IMR-90 (cell line): ENCODE data around the gene GANC. TPM values are rescaled to one million over a fixed set of nuclear protein-coding genes. Genes with fewer than 3 reads are reported as not detected.

Source experiments
- ATAC-seq: fragments of 200-7000 bp; cut with Tn5 transposase; 2 replicates; pipeline ENCODE4 v1.9.1; 2020; ENCODE audit warnings: low read depth, mild to moderate bottlenecking, moderate library complexity
- BruUV-seq: library from RNA; stranded (reverse); fragments of 400-500 nt; replicated peaks from 2 replicates; lab custom pipeline; 2021; lab: Mats Ljungman, UMichigan
- CTCF ChIA-PET: fragments of 300-600 bp; formaldehyde crosslinking; extraction: SDS; loops from one replicate; lab custom pipeline; 2021; ENCODE audit warnings: antibody characterized with exemption; lab: Yijun Ruan, JAX
- POLR2A ChIA-PET: fragments of 300-600 bp; sonication (Branson Sonifier 250); formaldehyde crosslinking; loops from one replicate; lab custom pipeline; 2022; ENCODE audit warnings: antibody characterized with exemption; ENCODE audit not compliant: unreplicated experiment; lab: Charles Lee
- DNase-seq: peaks from one replicate; pipeline ENCODE4 v3.0.0; 2013
- H2AFZ ChIP-seq: replicated peaks from 2 replicates; pipeline ENCODE3; 2013; ENCODE audit warnings: low read length, mild to moderate bottlenecking; ENCODE audit not compliant: poor library complexity
- H2AK5ac ChIP-seq: 2 replicates; pipeline ENCODE4 v1.6.1; 2013; ENCODE audit warnings: low read depth, low read length, inconsistent platforms
- H2AK9ac ChIP-seq: replicated peaks from 2 replicates; pipeline ENCODE3; 2013; ENCODE audit warnings: mild to moderate bottlenecking, low read depth, low read length, moderate library complexity; ENCODE audit not compliant: poor library complexity
- H2BK120ac ChIP-seq: 2 replicates; pipeline ENCODE4 v1.6.1; 2013; ENCODE audit warnings: low read depth, low read length, inconsistent platforms
- H2BK15ac ChIP-seq: 3 replicates; pipeline ENCODE4 v1.6.1; 2013; ENCODE audit warnings: low read depth, low read length, inconsistent platforms
- H2BK20ac ChIP-seq: 2 replicates; pipeline ENCODE4 v1.6.1; 2013; ENCODE audit warnings: low read depth, mild to moderate bottlenecking, inconsistent platforms, low read length, moderate library complexity
- H2BK5ac ChIP-seq: 2 replicates; pipeline ENCODE4 v1.6.1; 2013; ENCODE audit warnings: mild to moderate bottlenecking, low read depth, low read length, inconsistent platforms; ENCODE audit not compliant: poor library complexity, severe bottlenecking
- H3K14ac ChIP-seq: replicated peaks from 2 replicates; pipeline ENCODE4 v1.6.1; 2013; ENCODE audit warnings: low read depth, low read length, inconsistent platforms
- H3K18ac ChIP-seq: 2 replicates; pipeline ENCODE4 v1.6.1; 2013; ENCODE audit warnings: low read depth, low read length, control low read depth
- H3K23ac ChIP-seq: 2 replicates; pipeline ENCODE4 v1.6.1; 2013; ENCODE audit warnings: low read depth, low read length, inconsistent platforms
- H3K27ac ChIP-seq: 2 replicates; pipeline ENCODE4 v1.5.1; 2013; ENCODE audit warnings: mild to moderate bottlenecking, control low read depth, low read length; ENCODE audit not compliant: insufficient read depth
- H3K27me3 ChIP-seq: 2 replicates; pipeline ENCODE4 v1.6.1; 2013; ENCODE audit warnings: low read length; ENCODE audit not compliant: control insufficient read depth, insufficient read depth
- H3K36me3 ChIP-seq: 2 replicates; pipeline ENCODE4 v1.6.1; 2013; ENCODE audit warnings: low read length, mixed read lengths; ENCODE audit not compliant: control insufficient read depth, insufficient read depth
- H3K4ac ChIP-seq: 2 replicates; pipeline ENCODE4 v1.6.1; 2013; ENCODE audit warnings: low read depth, low read length, inconsistent platforms
- H3K4me1 ChIP-seq: 2 replicates; pipeline ENCODE4 v1.6.1; 2013; ENCODE audit warnings: low read length, mixed read lengths; ENCODE audit not compliant: control insufficient read depth, insufficient read depth
- H3K4me2 ChIP-seq: 2 replicates; pipeline ENCODE4 v1.6.1; 2013; ENCODE audit warnings: low read depth, mild to moderate bottlenecking, control low read depth, low read length, moderate library complexity
- H3K4me3 ChIP-seq: 2 replicates; pipeline ENCODE4 v1.5.1; 2013; ENCODE audit warnings: low read depth, mild to moderate bottlenecking, control low read depth, low read length, moderate library complexity; ENCODE audit not compliant: insufficient read depth
- H3K56ac ChIP-seq: 2 replicates; pipeline ENCODE4 v1.6.1; 2013; ENCODE audit warnings: low read length, inconsistent platforms; ENCODE audit not compliant: insufficient read depth; ENCODE audit errors: extremely low read depth
- H3K79me1 ChIP-seq, 2 experiments: 2 replicates each; pipeline ENCODE4 v1.6.1; 2013; ENCODE audit warnings: low read length in 2 of 2, inconsistent platforms in 1 of 2, low read depth in 1 of 2
- H3K9ac ChIP-seq: 2 replicates; pipeline ENCODE4 v1.6.1; 2013; ENCODE audit warnings: low read depth, low read length, control low read depth
- H3K9me1 ChIP-seq: 2 replicates; pipeline ENCODE4 v1.6.1; 2013; ENCODE audit warnings: low read length, inconsistent platforms; ENCODE audit not compliant: insufficient read depth
- H3K9me3 ChIP-seq: 2 replicates; pipeline ENCODE4 v1.6.1; 2013; ENCODE audit warnings: low read length; ENCODE audit not compliant: control insufficient read depth, insufficient read depth
- H4K20me1 ChIP-seq: 2 replicates; pipeline ENCODE4 v1.6.1; 2013; ENCODE audit warnings: low read length, inconsistent platforms; ENCODE audit not compliant: insufficient read depth
- H4K5ac ChIP-seq: 2 replicates; pipeline ENCODE4 v1.6.1; 2013; ENCODE audit warnings: mild to moderate bottlenecking, low read depth, low read length, control low read depth
- H4K8ac ChIP-seq, 2 experiments: 2 replicates each; pipeline ENCODE4 v1.6.1; 2013; ENCODE audit warnings: low read depth in 2 of 2, low read length in 2 of 2, control low read depth in 1 of 2, inconsistent platforms in 1 of 2
- H4K91ac ChIP-seq: 2 replicates; pipeline ENCODE4 v1.6.1; 2013; ENCODE audit warnings: low read depth, low read length, inconsistent platforms; ENCODE audit not compliant: insufficient read depth
- BHLHE40 ChIP-seq: fragments of 150-350 bp; IDR thresholded peaks from 2 replicates; pipeline ENCODE4 v1.6.1; 2016; ENCODE audit warnings: mild to moderate bottlenecking, low read depth, low read length
- CEBPB ChIP-seq: IDR thresholded peaks from 2 replicates; pipeline ENCODE4 v1.6.1; 2012; ENCODE audit warnings: low read depth, low read length, improper control_type of control experiment
- FOS ChIP-seq: fragments of 150-350 bp; IDR thresholded peaks from 2 replicates; pipeline ENCODE4 v1.6.1; 2016; ENCODE audit warnings: low read depth, low read length
- MAFK ChIP-seq: IDR thresholded peaks from 2 replicates; pipeline ENCODE4 v1.6.1; 2012; ENCODE audit warnings: low read depth, low read length, improper control_type of control experiment
- MAZ ChIP-seq: IDR thresholded peaks from 2 replicates; pipeline ENCODE4 v1.6.1; 2012; ENCODE audit warnings: low read depth, mild to moderate bottlenecking, low read length, improper control_type of control experiment, moderate library complexity, borderline replicate concordance
- MXI1 ChIP-seq: IDR thresholded peaks from 2 replicates; pipeline ENCODE4 v1.6.1; 2012; ENCODE audit warnings: low read depth, mild to moderate bottlenecking, low read length, moderate library complexity, borderline replicate concordance
- POLR2A ChIP-seq: IDR thresholded peaks from 2 replicates; pipeline ENCODE4 v1.6.1; 2012; ENCODE audit warnings: mild to moderate bottlenecking, low read depth, low read length
- RCOR1 ChIP-seq: IDR thresholded peaks from 2 replicates; pipeline ENCODE4 v1.6.1; 2012; ENCODE audit warnings: mild to moderate bottlenecking, low read length, improper control_type of control experiment; ENCODE audit not compliant: insufficient replicate concordance
- RFX5 ChIP-seq: IDR thresholded peaks from 2 replicates; pipeline ENCODE4 v1.8.0; 2012; ENCODE audit warnings: low read depth, mild to moderate bottlenecking, low read length, moderate library complexity
- SMC3 ChIP-seq: fragments of 150-350 bp; IDR thresholded peaks from 2 replicates; pipeline ENCODE4 v1.6.1; 2016; ENCODE audit warnings: low read depth, mild to moderate bottlenecking, antibody characterized with exemption, low read length, moderate library complexity
- WGBS, 2 experiments: methylation state at CpG; one replicate each; pipeline versions ENCODE4 v1.1.5 to v1.1.7; 2013; ENCODE audit warnings: missing lambda C conversion rate in 2 of 2; ENCODE audit not compliant: insufficient read length in 1 of 2; ENCODE audit errors: extremely low coverage in 2 of 2; 5-methylcytosine and 5-hydroxymethylcytosine counted together
- dilution Hi-C: fragments of 300-500 bp; cut with HindIII; formaldehyde crosslinking; loops from one replicate; pipeline ENCODE4 v1.14.3; 2018; ENCODE audit warnings: low sequenced_read_pairs; ENCODE audit not compliant: unreplicated experiment
- in situ Hi-C: fragments of 300-500 bp; cut with MboI; formaldehyde crosslinking; loops from 3 replicates; pipeline ENCODE4 v1.14.3; 2019; ENCODE audit warnings: low sequenced_read_pairs, inconsistent platforms, mixed read lengths
- intact Hi-C: fragments of 100-400 bp; cut with micrococcal nuclease; formaldehyde crosslinking; loops from 2 replicates; pipeline ENCODE4 v1.10.0; 2022
- polyA plus RNA-seq, 3 experiments: library from polyadenylated mRNA; depleted of rRNA; stranded (reverse); fragments of >200 nt; gene quantifications; 2 replicates each; pipeline ENCODE4 v1.2.3, GENCODE V29; 2012; ENCODE audit warnings: low replicate concordance in 1 of 3
- total RNA-seq: library from RNA; depleted of rRNA; stranded (reverse); fragments of >200 nt; gene quantifications from 2 replicates; pipeline ENCODE4 v1.2.3, GENCODE V29; 2012
- TF ChIP-seq, protein P1 (sequence below): fragments of 150-350 bp; IDR thresholded peaks from 2 replicates; pipeline ENCODE4 v1.6.1; 2016; ENCODE audit warnings: low read depth, mild to moderate bottlenecking, low read length, moderate library complexity, borderline replicate concordance
- TF ChIP-seq, protein P2 (sequence below): fragments of 150-350 bp; IDR thresholded peaks from 2 replicates; pipeline ENCODE4 v1.6.1; 2017; ENCODE audit warnings: mild to moderate bottlenecking, antibody characterized with exemption, low read length, low read depth

GANC gene
- total and polyA plus RNA-seq, 2 of the 4 experiments (the other 2 are of a cell fraction): 7.1 to 19.2 TPM

DNA sequence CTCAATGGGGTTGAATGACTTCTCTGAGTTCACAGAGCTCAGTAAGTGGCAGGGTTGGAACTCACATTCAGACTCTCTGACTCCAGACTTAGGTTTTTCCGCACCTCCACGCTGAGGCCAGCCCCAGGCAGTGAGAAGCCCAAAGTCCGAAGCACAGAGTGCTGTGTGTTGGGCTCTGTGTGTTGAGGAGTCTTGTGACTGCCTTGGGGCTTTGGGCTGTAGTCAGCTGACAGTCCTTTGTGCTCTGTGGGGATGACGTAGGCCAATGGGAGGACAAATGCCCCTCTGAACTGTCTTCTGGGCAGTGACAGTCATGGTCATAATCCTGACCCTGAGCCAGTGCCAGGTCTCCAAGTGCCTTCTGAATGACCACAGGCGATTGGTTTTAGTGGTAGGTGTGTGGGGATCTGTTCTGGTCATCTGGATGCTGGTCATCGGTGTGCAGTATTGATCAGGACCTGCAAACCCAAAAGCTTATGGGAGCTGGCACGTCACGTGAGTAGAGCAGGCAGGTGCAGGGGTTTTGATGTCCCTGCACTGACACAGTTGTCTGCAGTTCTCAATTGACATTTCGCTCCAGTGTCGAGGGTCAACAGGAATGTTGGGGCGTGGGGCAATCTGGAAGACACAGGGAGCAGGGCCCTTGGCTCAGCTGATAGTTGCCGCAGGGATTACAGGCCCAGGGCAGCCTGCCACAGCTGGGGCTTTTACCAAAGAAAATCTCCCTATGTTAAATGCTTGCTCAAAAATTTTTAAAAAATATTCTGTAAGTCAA, 131.6 kb downstream of the GANC start:
- Histone ChIP-seq H3K27me3 (no peaks in the 10 kb centered on the region), H3K9ac (no peak overlapping the region), H4K5ac (no peak overlapping the region), H2BK15ac (no peak overlapping the region), H4K20me1 (no peaks in the 10 kb centered on the region), H3K27ac (no peak overlapping the region), H4K91ac (no peak overlapping the region), H3K18ac (no peak overlapping the region), H3K56ac (no peak overlapping the region), H3K14ac (no peak overlapping the region), H3K79me1 (no peaks in the 10 kb centered on the region), H3K9me1 (peaks cover 7% of the 10 kb centered on the region; the same call in 1 of the 2 replicates), H2BK120ac (no peak overlapping the region), H2AFZ (no peak overlapping the region), H3K4me3 (no peak overlapping the region), H3K4ac (no peak overlapping the region), H3K9me3 (no peaks in the 10 kb centered on the region), H2AK5ac (no peak overlapping the region), H2BK5ac (no peak overlapping the region), H2AK9ac (no peak overlapping the region), H3K23ac (no peak overlapping the region), H2BK20ac (no peak overlapping the region), H3K4me2 (no peak overlapping the region), H3K4me1 (no peaks in the 10 kb centered on the region), H4K8ac (no peak overlapping the region), H3K36me3 (no peaks in the 10 kb centered on the region)
- POLR2A ChIA-PET: no interaction called here
- intact Hi-C loops: no loop called here
- TF ChIP-seq MAFK: no peak
- no peak for TF ChIP-seq MXI1
- no peak for TF ChIP-seq BHLHE40
- TF ChIP-seq, protein P1, sequence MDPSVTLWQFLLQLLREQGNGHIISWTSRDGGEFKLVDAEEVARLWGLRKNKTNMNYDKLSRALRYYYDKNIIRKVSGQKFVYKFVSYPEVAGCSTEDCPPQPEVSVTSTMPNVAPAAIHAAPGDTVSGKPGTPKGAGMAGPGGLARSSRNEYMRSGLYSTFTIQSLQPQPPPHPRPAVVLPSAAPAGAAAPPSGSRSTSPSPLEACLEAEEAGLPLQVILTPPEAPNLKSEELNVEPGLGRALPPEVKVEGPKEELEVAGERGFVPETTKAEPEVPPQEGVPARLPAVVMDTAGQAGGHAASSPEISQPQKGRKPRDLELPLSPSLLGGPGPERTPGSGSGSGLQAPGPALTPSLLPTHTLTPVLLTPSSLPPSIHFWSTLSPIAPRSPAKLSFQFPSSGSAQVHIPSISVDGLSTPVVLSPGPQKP: no peak
- no peak for TF ChIP-seq CEBPB
- TF ChIP-seq FOS: no peak
- TF ChIP-seq MAZ: no peak
- TF ChIP-seq RCOR1: no peak
- no peak for TF ChIP-seq SMC3
- TF ChIP-seq POLR2A: no peak
- TF ChIP-seq RFX5: no peak
- TF ChIP-seq, protein P2, sequence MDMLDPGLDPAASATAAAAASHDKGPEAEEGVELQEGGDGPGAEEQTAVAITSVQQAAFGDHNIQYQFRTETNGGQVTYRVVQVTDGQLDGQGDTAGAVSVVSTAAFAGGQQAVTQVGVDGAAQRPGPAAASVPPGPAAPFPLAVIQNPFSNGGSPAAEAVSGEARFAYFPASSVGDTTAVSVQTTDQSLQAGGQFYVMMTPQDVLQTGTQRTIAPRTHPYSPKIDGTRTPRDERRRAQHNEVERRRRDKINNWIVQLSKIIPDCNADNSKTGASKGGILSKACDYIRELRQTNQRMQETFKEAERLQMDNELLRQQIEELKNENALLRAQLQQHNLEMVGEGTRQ: no peak
- in situ Hi-C loops: no loop called here
- 79% methylated on average over 4 of the region's 12 CpGs; no CpG with 5 or more reads in 1 of the 2 experiments for WGBS, 2 experiments
- DNase-seq (no peak), ATAC-seq (no peak)
- CTCF ChIA-PET: interaction anchor here (0.6 kb wide), 1 partner anchor 42 kb away, joined by 4 read pairs; no protein-coding TSS in a partner anchor
- dilution Hi-C loops: no loop called here
- BruUV-seq: no TSS peak
